H7 (cell line): ENCODE results near the gene CST6. TPM values are rescaled to one million over a fixed set of nuclear protein-coding genes. Genes with fewer than 3 reads are reported as not detected.
A peak's percentile ranks its signal among the peaks of the same experiment; 100 is the strongest.

ENCODE experiments used
- DNase-seq: peaks from one replicate; pipeline ENCODE4 v3.0.0; 2012
- H3K27me3 ChIP-seq: 2 replicates; pipeline ENCODE4 v1.6.0; 2011; ENCODE audit warnings: mild to moderate bottlenecking, low read length; ENCODE audit not compliant: control insufficient read depth, insufficient read depth
- H3K36me3 ChIP-seq: replicated peaks from 2 replicates; pipeline ENCODE4 v1.5.1; 2011; ENCODE audit warnings: low read length; ENCODE audit not compliant: control insufficient read depth, insufficient read depth
- H3K4me3 ChIP-seq: 2 replicates; pipeline ENCODE4 v1.5.1; 2011; ENCODE audit warnings: low read depth, mild to moderate bottlenecking, control low read depth, low read length, moderate library complexity; ENCODE audit not compliant: insufficient read depth
- total RNA-seq: library from RNA; depleted of rRNA; stranded (reverse); fragments of >200 nt; shearing (Covaris generic); gene quantifications from 2 replicates; pipeline ENCODE4 v1.2.3, GENCODE V29; 2014

CST6 gene
- total RNA-seq, 1 experiment from 2014 or later: not detected

DNA sequence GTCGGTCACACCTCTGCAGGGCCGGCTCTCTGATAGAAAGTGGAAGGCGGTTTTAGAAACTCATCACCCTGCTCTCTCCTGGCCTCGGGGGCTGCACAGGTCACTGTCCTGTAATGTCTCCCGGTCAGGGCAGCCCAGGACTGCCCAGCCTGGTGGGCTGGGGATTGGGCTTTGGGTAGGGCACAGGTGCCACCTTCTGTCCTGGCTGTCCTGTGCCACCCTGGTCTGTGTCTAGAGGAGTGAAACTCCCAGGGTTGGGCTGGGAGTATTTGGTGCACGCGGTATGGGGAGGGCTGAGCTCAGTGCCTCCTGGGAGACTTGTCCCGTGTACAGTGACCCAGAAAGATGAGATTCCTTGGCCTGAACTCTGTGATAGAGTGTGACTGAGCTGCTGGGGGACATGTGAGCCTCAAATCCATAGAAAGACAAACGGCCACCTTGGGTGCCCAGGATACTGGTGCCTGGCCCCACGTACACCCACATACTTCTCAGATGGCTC lies 32.5 kb upstream of the CST6 start:
- no peaks in the 10 kb centered on the region for H3K27me3 ChIP-seq
- H3K36me3 ChIP-seq: peaks cover 4% of the 10 kb centered on the region
- H3K4me3 ChIP-seq: no peak overlapping the region
- no peak for DNase-seq

DNA sequence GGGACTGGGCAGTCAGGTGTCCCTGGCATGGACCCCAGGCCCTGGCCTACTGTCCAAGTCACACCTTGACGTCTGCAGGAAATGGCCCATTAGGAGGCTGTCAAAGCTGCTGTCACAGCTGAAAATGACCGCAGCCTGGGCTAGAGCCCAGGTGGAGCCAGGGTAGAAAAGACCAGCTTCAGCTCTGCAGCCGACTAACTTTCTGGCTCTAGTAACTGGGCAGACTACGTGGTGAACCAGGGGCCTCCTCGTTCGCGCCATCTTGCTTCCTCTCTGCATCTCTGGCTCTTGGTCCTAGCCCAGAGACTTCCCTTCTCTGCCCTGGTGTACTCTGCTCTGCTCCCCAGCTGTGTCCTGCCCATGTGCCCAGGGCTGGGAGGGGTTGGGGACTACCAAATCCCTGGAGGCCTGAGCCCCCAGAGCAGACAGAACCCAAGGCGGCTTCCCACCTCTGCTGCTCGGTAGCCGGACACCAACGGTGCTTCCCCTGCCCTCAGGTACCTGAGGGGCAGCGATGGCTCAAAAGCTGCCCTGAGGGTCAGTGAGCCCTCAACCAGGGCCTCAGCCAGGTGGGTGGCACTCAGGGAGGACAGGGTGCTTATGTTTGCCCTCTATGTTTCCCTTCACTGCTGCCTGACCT lies 30.6 kb upstream of the CST6 start:
- H3K27me3 ChIP-seq: no peaks in the 10 kb centered on the region
- DNase-seq: peak; percentile 31
- peaks cover 4% of the 10 kb centered on the region for H3K36me3 ChIP-seq
- H3K4me3 ChIP-seq: no peak overlapping the region

DNA sequence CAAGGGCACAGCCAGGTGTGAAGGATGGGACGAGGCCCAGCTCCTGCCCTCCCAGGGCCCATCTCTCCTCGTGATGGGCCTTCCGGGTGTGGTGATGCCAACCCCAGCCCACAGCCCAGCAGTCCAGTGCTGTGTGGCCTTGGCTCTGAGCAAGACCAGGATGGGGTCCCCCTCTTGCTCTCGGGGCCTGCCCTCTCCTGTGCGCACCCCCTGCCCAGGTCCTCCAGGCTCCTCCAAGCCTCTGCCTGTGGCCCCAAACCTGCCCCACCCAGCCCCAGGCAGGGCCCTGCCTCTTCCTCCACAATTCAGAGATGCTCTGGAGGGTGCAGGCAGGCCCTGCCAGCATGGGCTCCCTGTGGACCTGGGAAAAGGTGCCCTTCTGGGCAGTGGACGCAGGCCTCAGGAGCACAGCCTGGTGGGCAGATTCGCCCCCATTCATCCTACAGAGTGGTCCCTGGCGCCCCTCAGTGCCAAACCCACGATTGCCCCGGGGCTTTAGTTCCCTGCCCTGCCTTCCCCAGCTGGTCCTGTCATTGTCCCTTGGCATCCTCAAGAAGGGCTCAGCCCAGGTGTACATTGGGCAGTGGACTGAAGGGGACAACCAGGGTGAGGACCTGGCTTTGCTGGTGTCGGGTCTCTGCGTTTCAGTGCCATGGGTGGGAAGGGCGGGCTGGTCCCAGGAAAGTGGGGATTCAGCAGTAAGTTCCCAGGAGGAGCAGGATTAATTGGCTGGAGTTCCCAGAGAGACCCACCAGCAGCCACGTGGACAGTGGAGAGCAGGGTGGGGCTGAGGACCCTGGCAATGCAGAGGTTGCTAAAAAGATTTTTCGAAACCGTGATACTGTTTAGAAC lies 29.6 kb upstream of the CST6 start:
- peak; percentile 56 for DNase-seq

DNA sequence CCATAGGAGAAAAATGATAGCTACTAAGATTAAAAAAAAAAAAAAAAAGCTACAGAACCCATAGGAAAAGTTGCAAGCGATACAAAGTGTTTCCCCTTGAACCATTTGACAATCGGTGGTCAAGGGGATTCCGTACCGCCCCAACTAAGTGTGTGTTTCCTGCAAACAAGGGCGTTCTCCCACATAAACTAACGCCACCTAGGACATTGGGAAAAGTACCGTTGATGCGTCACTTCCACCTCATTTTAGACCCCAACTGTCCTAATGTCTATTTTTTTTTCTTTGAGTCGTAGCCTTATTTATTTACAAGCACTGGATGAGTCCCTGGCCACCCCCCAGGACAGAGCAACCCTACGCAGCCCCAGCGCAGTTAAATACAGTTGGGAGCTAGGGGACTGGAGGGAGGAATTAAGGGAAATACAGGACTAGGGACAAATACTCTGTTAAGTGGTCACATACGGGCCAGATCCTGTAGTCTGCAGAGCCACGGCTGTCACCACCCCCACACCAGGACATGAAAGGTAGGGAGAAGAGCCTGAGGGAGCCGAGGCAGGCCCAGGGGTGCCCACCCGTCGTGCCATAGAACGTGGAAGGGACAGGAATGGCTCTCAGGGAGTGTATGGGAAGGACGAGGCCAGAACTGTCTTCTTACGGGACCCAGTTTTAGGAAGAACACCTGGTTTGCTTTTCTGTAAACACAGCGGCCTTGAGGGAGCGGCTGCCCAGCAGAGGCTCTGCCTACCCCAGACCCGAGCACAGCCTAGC lies 28.8 kb upstream of the CST6 start:
- peak; percentile 42 for DNase-seq
- Histone ChIP-seq H3K36me3 (0 out of 2 replicates have a peak, but pooled peaks cover 1% of the 10 kb centered on the region), H3K4me3 (no peak overlapping the region), H3K27me3 (no peaks in the 10 kb centered on the region)

More for the DNA sequence above, 29.6 kb upstream of the CST6 start:
- H3K4me3 ChIP-seq: no peak overlapping the region
- no peaks in the 10 kb centered on the region for H3K27me3 ChIP-seq
- H3K36me3 ChIP-seq: peaks cover 4% of the 10 kb centered on the region

DNA sequence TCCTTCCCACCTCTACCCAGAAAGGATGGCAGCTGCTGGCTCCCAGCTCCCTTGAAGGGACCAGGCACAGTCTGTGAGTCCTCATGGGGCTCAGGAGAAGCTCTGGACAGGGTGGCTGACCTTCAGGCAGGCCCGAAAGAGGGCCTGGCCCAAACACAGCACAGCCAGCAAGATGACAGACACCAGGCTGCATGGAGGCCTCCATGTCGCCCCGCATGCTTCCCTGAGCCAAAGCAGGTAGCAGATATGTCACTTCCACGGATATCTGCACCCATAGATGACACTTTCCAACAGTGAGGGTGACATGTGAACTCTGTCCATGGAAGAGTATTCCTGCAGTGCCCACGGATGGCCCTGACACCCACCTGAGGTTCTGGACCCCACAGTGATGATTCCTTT lies 28.2 kb upstream of the CST6 start:
- H3K36me3 ChIP-seq: 0 out of 2 replicates have a peak, but pooled peaks cover 1% of the 10 kb centered on the region
- no peak overlapping the region for H3K4me3 ChIP-seq
- no peaks in the 10 kb centered on the region for H3K27me3 ChIP-seq
- no peak for DNase-seq

DNA sequence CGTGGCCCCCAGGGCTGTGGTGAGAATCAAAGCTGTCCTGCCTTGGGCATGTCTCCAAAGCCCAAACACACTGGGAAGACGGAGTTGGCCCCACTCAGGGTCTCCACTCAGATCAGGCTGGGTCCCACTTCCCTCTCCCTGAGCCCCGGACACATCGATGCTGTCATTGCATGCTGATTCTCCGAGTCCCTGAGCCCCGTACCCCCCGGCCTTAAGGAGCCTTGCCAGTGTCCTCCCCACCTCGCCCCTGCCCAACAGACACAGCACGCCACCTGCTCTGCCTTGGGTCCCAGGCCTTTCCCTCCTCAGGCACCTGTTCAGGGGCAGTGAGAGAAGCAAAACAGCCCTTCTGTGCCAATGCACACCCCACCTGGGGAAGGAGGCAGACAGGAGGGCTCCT lies 24.5 kb upstream of the CST6 start:
- H3K27me3 ChIP-seq: no peaks in the 10 kb centered on the region
- DNase-seq: no peak
- no peak overlapping the region for H3K4me3 ChIP-seq
- H3K36me3 ChIP-seq: no peaks in the 10 kb centered on the region

DNA sequence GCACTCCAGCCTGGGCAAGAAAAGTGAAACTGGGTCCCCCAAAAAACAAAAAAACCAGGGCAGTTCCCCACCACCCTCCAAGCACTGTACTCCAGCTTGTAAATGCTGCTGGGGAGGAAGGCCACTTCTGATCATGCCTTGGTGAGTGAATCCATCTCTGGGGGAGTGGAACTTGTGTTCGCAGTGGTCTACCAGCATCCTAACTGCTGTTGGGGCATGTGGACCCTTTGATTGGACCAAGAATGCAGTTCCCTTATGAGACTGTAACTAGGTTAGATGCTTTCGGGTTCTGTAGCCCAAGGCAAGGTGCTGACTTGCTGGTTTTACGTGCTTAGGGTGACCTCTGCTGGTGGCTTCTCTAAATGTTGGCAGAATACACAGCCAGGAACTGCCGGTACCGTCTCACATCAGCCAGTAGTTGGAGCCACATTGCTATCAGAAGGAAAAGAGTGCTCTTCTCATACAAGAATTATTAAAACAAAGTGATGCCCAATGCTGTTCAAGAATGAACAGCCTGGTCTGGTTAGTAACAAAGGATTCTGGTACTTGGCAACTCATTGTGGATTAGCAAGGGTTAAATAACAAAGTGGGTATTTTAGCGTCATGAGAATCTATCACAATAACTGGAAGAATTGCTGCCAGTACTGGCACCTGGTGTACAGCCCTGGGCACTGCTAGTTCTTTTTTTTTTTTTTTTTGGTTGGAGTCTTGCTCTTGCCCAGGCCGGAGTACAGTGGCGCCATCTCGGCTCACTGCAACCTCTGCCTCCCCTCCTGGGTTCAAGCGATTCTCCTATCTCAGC lies 22.8 kb upstream of the CST6 start:
- peak; percentile 93 for DNase-seq
- H3K36me3 ChIP-seq: no peaks in the 10 kb centered on the region
- no peak overlapping the region for H3K4me3 ChIP-seq
- no peaks in the 10 kb centered on the region for H3K27me3 ChIP-seq

DNA sequence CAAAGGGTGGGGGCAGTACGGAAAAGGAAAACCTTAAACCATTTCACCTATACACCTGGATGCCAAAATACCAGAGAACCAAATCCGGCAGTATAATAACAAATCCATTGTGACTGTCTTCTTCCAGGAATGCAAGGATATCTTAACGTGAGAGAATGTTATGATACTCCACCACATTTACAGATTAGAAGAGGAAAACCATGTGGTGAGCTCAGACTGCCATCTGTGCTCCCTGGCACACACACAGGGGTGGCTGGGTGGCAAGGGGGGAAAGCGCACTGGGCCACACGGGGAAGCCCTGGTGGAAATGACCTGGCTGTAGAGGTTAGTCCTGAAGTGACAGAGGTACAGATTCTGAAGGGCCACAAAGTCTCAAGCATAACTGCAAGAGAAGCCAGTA lies 19.8 kb upstream of the CST6 start:
- H3K27me3 ChIP-seq: no peaks in the 10 kb centered on the region
- no peak overlapping the region for H3K4me3 ChIP-seq
- no peak for DNase-seq
- no peaks in the 10 kb centered on the region for H3K36me3 ChIP-seq

DNA sequence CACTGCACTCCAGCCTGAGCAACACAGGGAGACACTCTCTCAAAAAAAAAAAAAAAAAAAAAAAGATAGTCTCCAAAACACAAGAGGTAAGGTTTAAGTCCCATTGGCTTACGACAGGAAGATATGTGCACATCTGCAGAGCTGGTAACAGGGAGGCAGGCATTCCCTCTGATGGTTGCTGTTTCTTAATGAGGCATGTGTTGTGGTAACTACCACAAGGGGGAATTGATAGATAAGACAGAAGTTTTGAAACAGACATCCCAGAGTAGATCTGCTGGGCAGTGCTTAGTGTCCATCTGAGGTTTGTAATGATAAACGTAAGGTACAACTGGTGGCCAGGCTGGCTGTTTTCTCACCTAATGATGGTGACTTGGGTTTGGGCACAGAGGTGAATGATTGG lies 14.5 kb upstream of the CST6 start:
- DNase-seq: no peak

DNA sequence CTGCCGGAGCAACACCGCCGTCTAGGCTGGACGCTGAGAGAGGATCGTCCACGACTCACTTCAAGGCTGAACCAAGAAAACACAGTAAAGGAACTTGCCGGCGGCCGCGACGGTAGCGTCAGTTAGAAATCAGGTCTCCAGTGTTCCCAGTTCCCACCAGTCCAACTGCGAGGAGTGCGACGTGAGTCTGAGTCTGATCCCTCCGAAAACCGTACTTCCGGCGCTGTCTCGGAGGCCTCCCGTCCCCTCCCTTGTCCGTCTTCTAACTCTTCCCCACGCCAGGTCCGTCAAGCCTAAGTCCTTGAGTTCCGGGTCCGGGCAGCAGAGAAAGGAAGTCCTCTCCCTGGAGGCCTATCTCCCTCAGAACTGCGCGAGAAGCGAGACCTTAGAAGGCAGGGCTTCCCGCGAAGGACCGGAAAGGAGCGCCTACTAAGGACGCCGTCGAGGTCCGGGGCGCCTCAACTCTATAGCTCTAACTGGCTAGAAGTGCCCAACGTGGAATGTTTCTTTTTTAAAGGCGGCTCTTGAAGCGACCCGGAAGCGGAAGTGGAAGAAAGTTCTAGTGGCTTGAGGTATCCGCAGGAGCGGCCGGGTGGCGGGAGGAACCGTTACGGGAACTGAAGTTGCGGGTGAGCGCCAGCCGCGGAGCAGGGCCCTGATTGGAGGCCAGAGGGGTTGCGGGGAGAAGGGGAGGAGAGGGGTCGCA lies 9.7 kb upstream of the CST6 start, which contains the start of the genes BANF1 and EIF1AD:
TSS of gene BANF1 (plus strand) at position 562 of the 706 bp plus-strand sequence. CDS start 748 bp downstream, outside the sequence.
TSS of gene EIF1AD (minus strand) at position 216 of the 706 bp plus-strand sequence. CDS start 1,768 bp downstream, outside the sequence.
- Histone ChIP-seq H3K36me3 (peaks cover 37% of the 10 kb centered on the region), H3K27me3 (no peaks in the 10 kb centered on the region), H3K4me3 (peak within 1 kb of the TSS; percentile 69)
- peak; percentile 95 for DNase-seq

More for the DNA sequence above, 14.5 kb upstream of the CST6 start:
- Histone ChIP-seq H3K27me3 (no peaks in the 10 kb centered on the region), H3K4me3 (no peak overlapping the region), H3K36me3 (peaks cover 27% of the 10 kb centered on the region)

DNA sequence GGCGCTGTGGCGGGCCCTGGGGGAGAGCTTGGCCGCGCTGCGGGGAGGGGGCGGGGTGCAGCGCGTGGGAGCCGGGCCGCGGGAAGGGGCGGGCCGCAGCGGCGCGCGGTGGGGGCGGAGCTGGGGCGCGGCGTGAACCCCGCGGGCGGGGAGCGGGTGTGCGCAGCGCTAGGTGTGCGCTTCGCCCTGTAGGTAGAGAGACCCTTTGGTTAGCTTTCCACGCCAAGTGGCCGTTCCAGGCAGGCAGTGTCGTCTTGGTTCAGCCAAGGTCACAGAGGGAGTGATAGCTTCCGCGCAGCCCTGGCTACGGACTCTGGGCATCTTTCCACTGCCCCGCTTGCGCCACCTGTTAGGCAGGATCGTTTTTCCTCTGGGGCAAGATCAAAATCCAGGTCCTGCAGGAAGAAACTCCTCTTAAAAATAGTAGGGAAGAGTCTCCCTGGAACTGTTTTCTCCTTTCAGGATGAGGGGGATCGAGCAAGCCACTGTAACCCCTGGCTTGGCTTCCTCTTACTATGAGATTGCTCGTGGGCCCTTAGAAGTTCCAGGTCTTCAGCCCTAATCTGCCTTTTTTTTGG lies 9.1 kb upstream of the CST6 start:
- peaks cover 32% of the 10 kb centered on the region for H3K36me3 ChIP-seq
- no peak for DNase-seq
- peak overlapping the region; percentile 69 for H3K4me3 ChIP-seq
- no peaks in the 10 kb centered on the region for H3K27me3 ChIP-seq

DNA sequence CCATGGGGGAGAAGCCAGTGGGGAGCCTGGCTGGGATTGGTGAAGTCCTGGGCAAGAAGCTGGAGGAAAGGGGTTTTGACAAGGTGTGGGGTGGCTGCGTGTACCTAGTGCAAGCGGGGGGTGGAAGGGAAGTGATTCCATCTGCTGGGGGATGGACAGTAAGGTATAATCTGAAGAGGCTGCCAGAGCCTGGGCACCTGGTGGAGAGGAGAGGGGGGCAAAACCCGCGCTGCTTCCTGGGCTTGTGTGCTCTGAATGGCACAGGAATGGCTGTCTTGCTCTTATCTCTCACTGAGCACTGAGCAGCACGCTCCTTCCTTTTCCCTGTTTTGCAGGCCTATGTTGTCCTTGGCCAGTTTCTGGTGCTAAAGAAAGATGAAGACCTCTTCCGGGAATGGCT lies 8.5 kb upstream of the CST6 start:
- Histone ChIP-seq H3K4me3 (peak overlapping the region; percentile 69), H3K27me3 (no peaks in the 10 kb centered on the region), H3K36me3 (peaks cover 28% of the 10 kb centered on the region)
- peak; percentile 36 for DNase-seq

DNA sequence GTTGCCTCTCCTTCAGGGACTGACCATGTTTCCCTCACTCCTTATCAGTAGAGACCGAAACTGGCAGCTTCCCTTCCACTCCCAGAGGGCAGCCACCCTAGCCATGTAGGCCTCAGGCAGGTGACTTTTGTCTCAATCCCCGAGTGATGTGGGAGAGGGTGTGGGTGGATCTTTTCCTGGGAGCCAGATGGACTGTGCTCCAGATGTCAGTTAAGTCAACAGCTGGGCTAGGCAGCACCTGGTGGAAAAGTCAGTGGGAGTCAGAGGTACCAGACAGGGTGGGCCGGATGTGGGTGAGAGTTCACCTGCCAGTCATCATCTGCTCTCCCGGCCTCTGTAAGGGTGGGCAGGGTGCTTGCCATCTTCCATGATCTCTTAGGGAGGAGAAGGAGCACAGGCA lies 7.6 kb upstream of the CST6 start:
- Histone ChIP-seq H3K4me3 (no peak overlapping the region), H3K36me3 (peaks cover 21% of the 10 kb centered on the region), H3K27me3 (no peaks in the 10 kb centered on the region)
- DNase-seq: no peak
